NCI-H2227 treated with DMSO at 0.1 percent for 48 hours (cell line): ENCODE results near the gene IQGAP1.
"Not testable (repeated sequence)": the region's sequence is repeated elsewhere in the genome, so short reads cannot be mapped to it uniquely, and the experiment has no call there.

Experiments used
- DNase-seq: peaks from one replicate; lab custom pipeline; 2025; lab: John Stamatoyannopoulos, UW

Gene IQGAP1

GRCh38 chr15:90482124-90483011, 94.3 kb downstream of the IQGAP1 start:
- DNase-seq, result peak; percentile 32

- DNase-seq, result no peak
These were observed 94.9 kb downstream of the IQGAP1 start for GRCh38 chr15:90483012-90483307.

GRCh38 chr15:90483637-90484036, 95.6 kb downstream of the IQGAP1 start:
- DNase-seq, result no peak

- no peak for DNase-seq
These were observed 99.1 kb downstream of the IQGAP1 start for GRCh38 chr15:90487186-90487585.

GRCh38 chr15:90489514-90489913, 101.5 kb downstream of the IQGAP1 start:
- DNase-seq, result no peak

- no peak for DNase-seq
These were observed 101.9 kb downstream of the IQGAP1 start for GRCh38 chr15:90489944-90490343.

GRCh38 chr15:90493647-90494046, 105.6 kb downstream of the IQGAP1 start:
- DNase-seq, result no peak

GRCh38 chr15:90495067-90495466, 107.0 kb downstream of the IQGAP1 start:
- DNase-seq, result no peak

- no peak for DNase-seq
These were observed 108.7 kb downstream of the IQGAP1 start for GRCh38 chr15:90496791-90497190.

- DNase-seq, result no peak
These were observed 109.3 kb downstream of the IQGAP1 start for GRCh38 chr15:90497376-90497775.

GRCh38 chr15:90497912-90498311, 109.9 kb downstream of the IQGAP1 start:
- DNase-seq, result no peak

- DNase-seq, result no peak
These were observed 112.1 kb downstream of the IQGAP1 start for GRCh38 chr15:90500171-90500570.

GRCh38 chr15:90501898-90502297, 113.9 kb downstream of the IQGAP1 start:
- no peak for DNase-seq

- not testable (repeated sequence) for DNase-seq
These were observed 122.7 kb downstream of the IQGAP1 start for GRCh38 chr15:90510781-90511180.

- not testable (repeated sequence) for DNase-seq
These were observed 123.2 kb downstream of the IQGAP1 start for GRCh38 chr15:90511211-90511618.

- DNase-seq, result no peak
These were observed 124.2 kb downstream of the IQGAP1 start for GRCh38 chr15:90512276-90512675.

- DNase-seq, result no peak
These were observed 124.9 kb downstream of the IQGAP1 start for GRCh38 chr15:90512981-90513380.

GRCh38 chr15:90513448-90513847, 125.4 kb downstream of the IQGAP1 start:
- DNase-seq, result no peak

- not testable (repeated sequence) for DNase-seq
These were observed 125.9 kb downstream of the IQGAP1 start for GRCh38 chr15:90513893-90514292.

- no peak for DNase-seq
These were observed 131.6 kb downstream of the IQGAP1 start for GRCh38 chr15:90519688-90520087.

GRCh38 chr15:90520365-90520764, 132.3 kb downstream of the IQGAP1 start:
- DNase-seq, result no peak

- no peak for DNase-seq
These were observed 135.3 kb downstream of the IQGAP1 start for GRCh38 chr15:90523373-90523772.

- DNase-seq, result not testable (repeated sequence)
These were observed 136.2 kb downstream of the IQGAP1 start for GRCh38 chr15:90524018-90524803.
